ENCODE measurements around the gene ZDHHC9.

The ZDHHC9 gene

GRCh38 chrX:129760155-129760554 lies 83.5 kb downstream of the ZDHHC9 start:
- DNase-seq, result no peak

DNA sequence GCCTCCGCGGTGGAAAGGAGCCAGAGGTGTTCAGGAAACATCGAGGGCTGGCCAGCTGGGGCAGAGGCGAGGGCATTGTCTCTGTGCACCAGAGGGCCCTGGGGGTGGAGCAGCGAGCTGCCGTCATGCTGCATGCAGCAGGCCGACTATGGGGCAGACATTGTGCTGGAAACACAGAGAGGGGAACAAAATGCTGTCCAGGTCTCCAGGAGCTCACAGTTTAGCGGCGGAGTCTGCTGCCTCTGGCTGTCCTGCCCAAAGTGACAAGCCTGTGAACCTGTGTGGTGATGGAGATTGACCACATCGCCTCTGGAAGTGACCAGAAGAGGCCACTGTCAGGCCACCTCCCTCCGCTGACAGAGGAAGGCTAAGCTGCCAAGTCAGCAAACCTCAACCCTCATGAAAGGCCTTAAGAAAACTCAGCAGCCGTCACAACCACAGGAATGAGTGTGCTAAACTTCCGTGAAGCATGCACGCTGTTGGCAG lies 84.1 kb downstream of the ZDHHC9 start:
- no peak for DNase-seq

- DNase-seq, result no peak
These were observed 87.7 kb downstream of the ZDHHC9 start for GRCh38 chrX:129755779-129756650.

- no peak for DNase-seq
These were observed 89.3 kb downstream of the ZDHHC9 start for GRCh38 chrX:129754056-129755024.
